Measurements from ENCODE around the gene SLC30A2. TPM values are rescaled to one million over a fixed set of nuclear protein-coding genes. Genes with fewer than 3 reads are reported as not detected.

Gene SLC30A2
- total RNA-seq, 1 donor from 2014 or later: not detected

DNA sequence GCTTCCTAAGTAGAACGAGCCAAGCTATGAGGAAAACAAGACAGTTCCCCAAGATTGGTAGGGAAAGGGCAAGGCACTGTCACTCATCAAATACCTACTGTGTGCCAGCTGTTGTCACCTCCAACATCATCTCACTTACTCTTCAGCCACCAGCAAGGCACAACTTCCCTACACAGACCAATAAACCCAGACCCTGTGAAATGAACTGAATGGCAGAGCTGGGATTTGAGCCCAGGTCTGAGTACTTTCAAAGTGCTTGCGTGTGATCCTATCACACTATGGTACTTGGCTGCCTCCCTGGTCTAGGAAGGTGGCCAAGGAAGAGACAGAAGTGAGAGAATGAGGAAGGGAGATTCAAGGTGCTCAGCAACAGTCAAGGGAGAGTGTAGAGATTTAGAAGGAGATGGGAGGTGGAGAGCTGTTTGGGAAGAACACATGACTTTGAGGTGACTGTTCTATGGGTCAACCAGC, 38.2 kb upstream of the SLC30A2 start:
- no peaks in the 10 kb centered on the region for H3K4me1 Mint-ChIP-seq (ENCODE audit: low read depth, unreplicated experiment)

DNA sequence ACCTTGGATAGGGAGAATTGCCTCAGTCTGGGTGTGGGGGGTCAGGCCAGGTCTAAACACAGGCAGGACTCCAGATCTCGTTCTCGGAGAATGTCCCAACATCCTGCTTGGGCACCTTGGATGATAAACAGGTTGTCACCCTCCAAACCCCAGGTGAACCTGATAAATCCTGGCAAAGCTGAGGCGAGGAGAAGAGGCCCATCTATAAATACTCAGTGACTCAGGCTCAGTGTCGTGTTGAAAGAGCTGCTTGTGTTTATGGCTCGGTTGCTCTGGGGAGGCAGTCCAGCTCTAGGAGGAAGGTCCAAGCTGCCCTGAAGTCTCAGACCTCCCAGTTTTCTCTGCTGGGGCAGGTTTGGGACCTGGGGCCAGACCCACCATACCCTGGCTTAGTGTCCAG, 37.3 kb upstream of the SLC30A2 start:
- H3K9ac ChIP-seq (ENCODE audit: low read length): no peak overlapping the region
- H3K36me3 ChIP-seq (ENCODE audit: insufficient read depth, low read length): no peaks in the 10 kb centered on the region
- Mint-ChIP-seq H3K27me3 (ENCODE audit: low read depth, unreplicated experiment) (peaks cover 31% of the 10 kb centered on the region), H3K27ac (ENCODE audit: unreplicated experiment) (no peak overlapping the region), H3K4me1 (ENCODE audit: low read depth, unreplicated experiment) (no peaks in the 10 kb centered on the region), H3K36me3 (ENCODE audit: low read depth, unreplicated experiment) (no peaks in the 10 kb centered on the region), H3K4me3 (ENCODE audit: unreplicated experiment) (no peak overlapping the region), H3K9me3 (ENCODE audit: unreplicated experiment) (no peaks in the 10 kb centered on the region)
- H3K4me1 ChIP-seq (ENCODE audit: insufficient read depth, low read length): no peaks in the 10 kb centered on the region
- H3K27me3 ChIP-seq (ENCODE audit: insufficient read depth, low read length): peaks cover 24% of the 10 kb centered on the region
- FAIRE-seq (no peak), DNase-seq (ENCODE audit: low read depth) (peak; percentile 22)
- H4K20me1 ChIP-seq (ENCODE audit: insufficient read depth, low read length): no peaks in the 10 kb centered on the region
- H3K79me2 ChIP-seq (ENCODE audit: insufficient read depth, low read length): no peaks in the 10 kb centered on the region
- H2AFZ ChIP-seq (ENCODE audit: low read depth, low read length): no peak overlapping the region
- H3K4me2 ChIP-seq (ENCODE audit: low read length): no peak overlapping the region
- no peaks in the 10 kb centered on the region for H3K9me3 ChIP-seq (ENCODE audit: insufficient read depth, low read depth, low read length)
- H3K4me3 ChIP-seq (ENCODE audit: insufficient read depth, low read depth, low read length): no peak overlapping the region
- TF ChIP-seq, protein P1, sequence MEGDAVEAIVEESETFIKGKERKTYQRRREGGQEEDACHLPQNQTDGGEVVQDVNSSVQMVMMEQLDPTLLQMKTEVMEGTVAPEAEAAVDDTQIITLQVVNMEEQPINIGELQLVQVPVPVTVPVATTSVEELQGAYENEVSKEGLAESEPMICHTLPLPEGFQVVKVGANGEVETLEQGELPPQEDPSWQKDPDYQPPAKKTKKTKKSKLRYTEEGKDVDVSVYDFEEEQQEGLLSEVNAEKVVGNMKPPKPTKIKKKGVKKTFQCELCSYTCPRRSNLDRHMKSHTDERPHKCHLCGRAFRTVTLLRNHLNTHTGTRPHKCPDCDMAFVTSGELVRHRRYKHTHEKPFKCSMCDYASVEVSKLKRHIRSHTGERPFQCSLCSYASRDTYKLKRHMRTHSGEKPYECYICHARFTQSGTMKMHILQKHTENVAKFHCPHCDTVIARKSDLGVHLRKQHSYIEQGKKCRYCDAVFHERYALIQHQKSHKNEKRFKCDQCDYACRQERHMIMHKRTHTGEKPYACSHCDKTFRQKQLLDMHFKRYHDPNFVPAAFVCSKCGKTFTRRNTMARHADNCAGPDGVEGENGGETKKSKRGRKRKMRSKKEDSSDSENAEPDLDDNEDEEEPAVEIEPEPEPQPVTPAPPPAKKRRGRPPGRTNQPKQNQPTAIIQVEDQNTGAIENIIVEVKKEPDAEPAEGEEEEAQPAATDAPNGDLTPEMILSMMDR (IDR thresholded peaks at IDR 0.05; ENCODE audit: insufficient read depth, low read depth, low read length): no peak
- TF ChIP-seq EZH2 (IDR thresholded peaks at IDR 0.05; ENCODE audit: insufficient read depth, low read length): no peak
- no peak overlapping the region for H3K27ac ChIP-seq (ENCODE audit: low read depth, low read length)

More for the DNA sequence above, 38.2 kb upstream of the SLC30A2 start:
- Mint-ChIP-seq H3K27ac (ENCODE audit: unreplicated experiment) (no peak overlapping the region), H3K9me3 (ENCODE audit: unreplicated experiment) (no peaks in the 10 kb centered on the region), H3K4me3 (ENCODE audit: unreplicated experiment) (no peak overlapping the region), H3K27me3 (ENCODE audit: low read depth, unreplicated experiment) (peaks cover 23% of the 10 kb centered on the region), H3K36me3 (ENCODE audit: low read depth, unreplicated experiment) (no peaks in the 10 kb centered on the region)
- H3K4me3 ChIP-seq (ENCODE audit: insufficient read depth, low read depth, low read length): no peak overlapping the region
- no peak overlapping the region for H3K4me2 ChIP-seq (ENCODE audit: low read length)
- no peaks in the 10 kb centered on the region for H4K20me1 ChIP-seq (ENCODE audit: insufficient read depth, low read length)
- H3K27me3 ChIP-seq (ENCODE audit: insufficient read depth, low read length): peaks cover 21% of the 10 kb centered on the region
- DNase-seq (ENCODE audit: low read depth) (peak; percentile 35), FAIRE-seq (no peak)
- no peaks in the 10 kb centered on the region for H3K4me1 ChIP-seq (ENCODE audit: insufficient read depth, low read length)
- H3K9ac ChIP-seq (ENCODE audit: low read length): no peak overlapping the region
- H2AFZ ChIP-seq (ENCODE audit: low read depth, low read length): no peak overlapping the region
- no peaks in the 10 kb centered on the region for H3K36me3 ChIP-seq (ENCODE audit: insufficient read depth, low read length)
- no peak overlapping the region for H3K27ac ChIP-seq (ENCODE audit: low read depth, low read length)
- no peaks in the 10 kb centered on the region for H3K79me2 ChIP-seq (ENCODE audit: insufficient read depth, low read length)
- TF ChIP-seq, protein P1 (IDR thresholded peaks at IDR 0.05; ENCODE audit: insufficient read depth, low read depth, low read length): no peak
- TF ChIP-seq EZH2 (IDR thresholded peaks at IDR 0.05; ENCODE audit: insufficient read depth, low read length): no peak
- no peaks in the 10 kb centered on the region for H3K9me3 ChIP-seq (ENCODE audit: insufficient read depth, low read depth, low read length)

DNA sequence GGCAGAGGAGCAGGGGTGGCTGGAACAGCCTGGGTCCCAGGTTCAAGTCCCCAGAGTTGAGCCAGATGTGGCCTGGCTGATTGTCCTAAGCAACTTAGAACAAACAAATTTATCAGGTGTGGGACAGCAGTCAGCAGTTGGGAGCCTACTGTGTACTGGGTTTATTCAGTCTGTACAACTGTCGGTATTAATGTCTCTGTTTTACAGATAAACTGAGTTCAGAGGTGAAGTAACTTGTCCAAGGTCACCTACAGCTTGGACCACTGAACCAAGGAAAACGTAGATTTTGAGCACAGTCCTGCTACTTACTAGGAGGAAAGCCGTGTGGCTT, 36.1 kb upstream of the SLC30A2 start:
- Histone ChIP-seq H3K4me2 (ENCODE audit: low read length) (no peak overlapping the region), H3K27ac (ENCODE audit: low read depth, low read length) (no peak overlapping the region), H3K27me3 (ENCODE audit: insufficient read depth, low read length) (peaks cover 24% of the 10 kb centered on the region), H3K79me2 (ENCODE audit: insufficient read depth, low read length) (no peaks in the 10 kb centered on the region), H3K9me3 (ENCODE audit: insufficient read depth, low read depth, low read length) (no peaks in the 10 kb centered on the region), H3K4me1 (ENCODE audit: insufficient read depth, low read length) (no peaks in the 10 kb centered on the region), H2AFZ (ENCODE audit: low read depth, low read length) (no peak overlapping the region), H3K9ac (ENCODE audit: low read length) (no peak overlapping the region), H4K20me1 (ENCODE audit: insufficient read depth, low read length) (no peaks in the 10 kb centered on the region), H3K4me3 (ENCODE audit: insufficient read depth, low read depth, low read length) (no peak overlapping the region), H3K36me3 (ENCODE audit: insufficient read depth, low read length) (no peaks in the 10 kb centered on the region)
- TF ChIP-seq, protein P1 (IDR thresholded peaks at IDR 0.05; ENCODE audit: insufficient read depth, low read depth, low read length): no peak
- Mint-ChIP-seq H3K36me3 (ENCODE audit: low read depth, unreplicated experiment) (no peaks in the 10 kb centered on the region), H3K4me3 (ENCODE audit: unreplicated experiment) (no peak overlapping the region), H3K27me3 (ENCODE audit: low read depth, unreplicated experiment) (peaks cover 33% of the 10 kb centered on the region), H3K4me1 (ENCODE audit: low read depth, unreplicated experiment) (no peaks in the 10 kb centered on the region), H3K27ac (ENCODE audit: unreplicated experiment) (no peak overlapping the region), H3K9me3 (ENCODE audit: unreplicated experiment) (no peaks in the 10 kb centered on the region)
- FAIRE-seq (no peak), DNase-seq (ENCODE audit: low read depth) (no peak)

Measured in astrocyte (in vitro differentiated cells and primary cell).